Parathyroid adenoma (tissue), 2 donors: ENCODE data around the gene GRM2.

Experiments
- H2AFZ ChIP-seq: fragments of 300-600 bp; sonication (generic); one replicate; pipeline ENCODE4 v1.7.0; 2017; ENCODE audit warnings: antibody characterized with exemption, mild to moderate bottlenecking
- H3K27ac ChIP-seq: fragments of 300-600 bp; sonication (generic); one replicate; pipeline ENCODE4 v1.7.0; 2017
- H3K27me3 ChIP-seq: fragments of 300-600 bp; sonication (generic); one replicate; pipeline ENCODE4 v1.7.0; 2017; ENCODE audit warnings: low read length; ENCODE audit not compliant: control insufficient read depth, insufficient read depth
- H3K36me3 ChIP-seq: fragments of 300-600 bp; sonication (generic); one replicate; pipeline ENCODE4 v1.7.0; 2017; ENCODE audit warnings: low read length; ENCODE audit not compliant: control insufficient read depth, insufficient read depth
- H3K4me1 ChIP-seq: fragments of 300-600 bp; sonication (generic); one replicate; pipeline ENCODE4 v1.7.0; 2017; ENCODE audit warnings: control low read depth
- H3K4me2 ChIP-seq: fragments of 300-600 bp; sonication (generic); one replicate; pipeline ENCODE4 v1.7.0; 2017; ENCODE audit warnings: low read length
- H3K4me3 ChIP-seq: fragments of 300-600 bp; sonication (generic); one replicate; pipeline ENCODE4 v1.7.0; 2017; ENCODE audit warnings: low read depth, low read length
- H3K79me2 ChIP-seq: fragments of 300-600 bp; sonication (generic); one replicate; pipeline ENCODE4 v1.7.0; 2017; ENCODE audit warnings: control low read depth
- H3K9ac ChIP-seq: fragments of 300-600 bp; sonication (generic); one replicate; pipeline ENCODE4 v1.7.0; 2017; ENCODE audit warnings: mild to moderate bottlenecking
- H3K9me3 ChIP-seq: fragments of 300-600 bp; sonication (generic); one replicate; pipeline ENCODE4 v1.7.0; 2017; ENCODE audit warnings: low read length; ENCODE audit not compliant: control insufficient read depth
- TF ChIP-seq, protein P1 (sequence below): fragments of 300-600 bp; sonication (generic); IDR thresholded peaks from one replicate; pipeline ENCODE4 v1.7.0; 2017; ENCODE audit warnings: antibody characterized with exemption, mild to moderate bottlenecking
- donor health status: primary hyperparathyroidism.

Gene GRM2

DNA sequence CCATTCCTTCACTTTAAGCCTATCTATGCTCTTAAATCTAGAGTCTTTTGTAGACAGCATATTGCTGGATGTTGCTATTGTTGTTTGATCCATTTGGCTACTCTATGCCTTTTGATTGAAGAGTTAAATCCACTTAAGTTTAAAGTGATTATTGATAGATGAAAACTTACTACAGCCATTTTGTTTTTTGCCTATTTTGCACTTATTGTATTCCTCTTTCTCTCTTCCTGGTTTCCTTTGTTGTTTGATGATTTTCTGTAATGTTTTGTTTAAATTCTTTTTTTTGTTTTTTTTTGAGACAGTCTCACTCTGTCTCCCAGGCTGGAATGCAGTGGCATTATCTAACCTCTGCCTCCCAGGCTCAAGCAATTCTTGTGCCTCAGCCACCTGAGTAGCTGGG lies 52.3 kb downstream of the GRM2 start:
- Histone ChIP-seq H2AFZ (no peak overlapping the region), H3K9me3 (no peaks in the 10 kb centered on the region), H3K4me1 (no peaks in the 10 kb centered on the region), H3K4me2 (no peak overlapping the region), H3K27me3 (no peaks in the 10 kb centered on the region), H3K36me3 (no peaks in the 10 kb centered on the region), H3K9ac (no peak overlapping the region), H3K79me2 (no peaks in the 10 kb centered on the region), H3K4me3 (no peak overlapping the region), H3K27ac (no peak overlapping the region)
- TF ChIP-seq, protein P1, sequence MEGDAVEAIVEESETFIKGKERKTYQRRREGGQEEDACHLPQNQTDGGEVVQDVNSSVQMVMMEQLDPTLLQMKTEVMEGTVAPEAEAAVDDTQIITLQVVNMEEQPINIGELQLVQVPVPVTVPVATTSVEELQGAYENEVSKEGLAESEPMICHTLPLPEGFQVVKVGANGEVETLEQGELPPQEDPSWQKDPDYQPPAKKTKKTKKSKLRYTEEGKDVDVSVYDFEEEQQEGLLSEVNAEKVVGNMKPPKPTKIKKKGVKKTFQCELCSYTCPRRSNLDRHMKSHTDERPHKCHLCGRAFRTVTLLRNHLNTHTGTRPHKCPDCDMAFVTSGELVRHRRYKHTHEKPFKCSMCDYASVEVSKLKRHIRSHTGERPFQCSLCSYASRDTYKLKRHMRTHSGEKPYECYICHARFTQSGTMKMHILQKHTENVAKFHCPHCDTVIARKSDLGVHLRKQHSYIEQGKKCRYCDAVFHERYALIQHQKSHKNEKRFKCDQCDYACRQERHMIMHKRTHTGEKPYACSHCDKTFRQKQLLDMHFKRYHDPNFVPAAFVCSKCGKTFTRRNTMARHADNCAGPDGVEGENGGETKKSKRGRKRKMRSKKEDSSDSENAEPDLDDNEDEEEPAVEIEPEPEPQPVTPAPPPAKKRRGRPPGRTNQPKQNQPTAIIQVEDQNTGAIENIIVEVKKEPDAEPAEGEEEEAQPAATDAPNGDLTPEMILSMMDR, result no peak
